Natural killer cell (primary cell): ENCODE measurements around the gene SEZ6L2. TPM values are rescaled to one million over a fixed set of nuclear protein-coding genes. Genes with fewer than 3 reads are reported as not detected.

Experiments
- ATAC-seq, 3 donors: fragments of 150-1000 bp in 2 of 3; fragments of 200-7000 bp in 1 of 3; cut with Tn5 transposase; 1 replicate in 1 of 3; 2 replicates in 2 of 3; pipeline ENCODE4 v1.10.0; 2021; ENCODE audit warnings: mild to moderate bottlenecking in 2 of 3, moderate library complexity in 2 of 3
- DNase-seq, 2 donors: peaks; one replicate each; pipeline versions ENCODE4 v3.0.0 to v3.0.0-alpha.2; 2013 to 2021; ENCODE audit warnings: mixed read lengths in 1 of 2
- H3K27ac ChIP-seq: one replicate; pipeline ENCODE4 v1.5.1; 2013; ENCODE audit warnings: mild to moderate bottlenecking, low read length
- H3K27me3 ChIP-seq: one replicate; pipeline ENCODE4 v1.6.1; 2013; ENCODE audit warnings: low read length; ENCODE audit not compliant: control insufficient read depth, insufficient read depth
- H3K36me3 ChIP-seq: one replicate; pipeline ENCODE4 v1.6.1; 2013; ENCODE audit warnings: low read length; ENCODE audit not compliant: control insufficient read depth, insufficient read depth
- H3K4me1 ChIP-seq: one replicate; pipeline ENCODE4 v1.6.1; 2013; ENCODE audit warnings: low read length; ENCODE audit not compliant: control insufficient read depth, insufficient read depth
- H3K4me3 ChIP-seq: one replicate; pipeline ENCODE4 v1.5.1; 2013; ENCODE audit warnings: low read length
- H3K9me3 ChIP-seq: one replicate; pipeline ENCODE4 v1.6.1; 2013; ENCODE audit warnings: low read length; ENCODE audit not compliant: control insufficient read depth, insufficient read depth
- H3K27ac Mint-ChIP-seq, 2 donors: one replicate each; pipeline ENCODE4 v1.8.0; 2022; ENCODE audit warnings: mild to moderate bottlenecking in 2 of 2, mixed read lengths in 2 of 2, moderate library complexity in 1 of 2
- H3K27me3 Mint-ChIP-seq, 2 donors: one replicate each; pipeline ENCODE4 v1.8.0; 2022; ENCODE audit warnings: low read depth in 2 of 2, mixed read lengths in 2 of 2
- H3K36me3 Mint-ChIP-seq: one replicate; pipeline ENCODE4 v1.8.0; 2022; ENCODE audit warnings: mixed read lengths
- H3K4me1 Mint-ChIP-seq, 2 donors: one replicate each; pipeline ENCODE4 v1.8.0; 2022; ENCODE audit warnings: mixed read lengths in 2 of 2
- H3K4me3 Mint-ChIP-seq: one replicate; pipeline ENCODE4 v1.8.0; 2022; ENCODE audit warnings: mild to moderate bottlenecking, moderate library complexity, mixed read lengths
- H3K9me3 Mint-ChIP-seq, 2 donors: one replicate each; pipeline ENCODE4 v1.8.0; 2022; ENCODE audit warnings: mixed read lengths in 2 of 2
- CTCF ChIP-seq: fragments of 200-600 bp; IDR thresholded peaks from one replicate; pipeline ENCODE4 v1.8.0; 2022; ENCODE audit warnings: antibody characterized with exemption
- WGBS: methylation state at CpG from one replicate; pipeline ENCODE4 v1.1.7; 2013; ENCODE audit warnings: missing lambda C conversion rate; ENCODE audit not compliant: insufficient coverage; 5-methylcytosine and 5-hydroxymethylcytosine counted together
- intact Hi-C: fragments of 100-400 bp; cut with micrococcal nuclease; formaldehyde crosslinking; loops from one replicate; pipeline ENCODE4 v1.14.2; 2022
- total RNA-seq, 4 donors: library from RNA; stranded (reverse); fragments of 120-200 nt in 1 of 4; gene quantifications; one replicate each; pipeline versions ENCODE4 v1.2.3 to v1.2.4, GENCODE V29; 2013 to 2022

The SEZ6L2 gene
- total RNA-seq, 3 donors from 2014 or later (not counting 1 experiment from before 2014, with no cell fraction given): 0.14 TPM; not detected in 2

- DNase-seq: no peak
- Mint-ChIP-seq H3K9me3 (no peaks in the 10 kb centered on the region), H3K36me3 (peaks cover 4% of the 10 kb centered on the region), H3K27ac (no peak overlapping the region), H3K4me3 (no peak overlapping the region), H3K4me1 (peaks cover 3 to 6% of the 10 kb centered on the region in 2 donors), H3K27me3 (no peaks in the 10 kb centered on the region)
- Histone ChIP-seq H3K27me3 (no peaks in the 10 kb centered on the region), H3K9me3 (no peaks in the 10 kb centered on the region), H3K36me3 (peaks cover 33% of the 10 kb centered on the region), H3K4me3 (no peak overlapping the region), H3K4me1 (no peaks in the 10 kb centered on the region), H3K27ac (no peak overlapping the region)
- WGBS: 92% methylated on average over 6 of the region's 6 CpGs
- ATAC-seq: no peak
- no peak for TF ChIP-seq CTCF
- intact Hi-C loops: no loop called here
Measured at GRCh38 chr16:29915590-29916247, 16.4 kb upstream of the SEZ6L2 start.

DNA sequence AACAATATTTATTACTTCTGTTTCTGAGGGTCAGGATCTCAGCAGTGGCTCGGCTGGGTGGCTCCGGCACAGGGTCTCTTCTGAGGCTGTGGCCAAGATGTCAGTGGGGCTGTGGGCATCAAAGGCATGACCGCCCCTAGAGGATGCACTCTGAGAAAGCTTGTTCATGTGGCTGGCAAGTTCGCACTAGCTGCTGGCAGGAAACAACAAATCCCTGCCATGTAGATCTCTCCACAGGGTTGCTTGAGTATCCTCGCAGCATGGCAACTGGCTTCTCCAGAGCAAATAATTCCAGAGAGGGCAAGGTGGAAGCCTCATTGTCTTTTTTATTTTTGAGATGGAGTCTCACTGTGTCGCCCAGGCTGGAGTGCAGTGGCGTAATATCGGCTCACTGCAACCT is 14.2 kb upstream of the SEZ6L2 start:
- WGBS: 98% methylated on average over 8 of the region's 8 CpGs

DNA sequence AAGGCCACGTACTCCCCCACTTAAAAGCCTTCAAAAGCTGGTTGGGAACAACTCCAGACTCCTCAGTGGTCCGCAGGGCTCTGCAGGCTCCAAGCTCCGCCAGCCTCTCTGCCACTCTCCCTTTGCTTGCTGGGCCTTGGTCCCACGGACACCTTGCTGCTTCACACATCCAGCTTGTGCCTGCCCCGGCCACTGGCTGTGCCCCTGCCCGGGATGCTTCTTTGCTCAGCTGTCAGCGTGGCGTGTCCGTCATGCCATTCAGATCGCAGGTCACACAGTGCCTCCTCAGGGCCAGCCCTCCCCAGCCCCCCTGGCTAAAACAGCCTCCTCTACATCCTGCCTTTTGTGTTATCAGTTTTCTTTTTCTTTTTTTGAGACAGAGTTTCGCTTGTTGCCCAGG is 12.7 kb upstream of the SEZ6L2 start:
- intact Hi-C loops: no loop called here
- H3K4me3 Mint-ChIP-seq: no peak overlapping the region
- no peak overlapping the region for H3K4me3 ChIP-seq
- ATAC-seq: no peak
- H3K9me3 ChIP-seq: no peaks in the 10 kb centered on the region
- H3K27ac ChIP-seq: no peak overlapping the region
- no peaks in the 10 kb centered on the region for H3K4me1 ChIP-seq
- no peak overlapping the region for H3K27ac Mint-ChIP-seq
- no peak for DNase-seq
- TF ChIP-seq CTCF: no peak
- no peaks in the 10 kb centered on the region for H3K27me3 ChIP-seq
- H3K27me3 Mint-ChIP-seq: no peaks in the 10 kb centered on the region
- no peaks in the 10 kb centered on the region for H3K9me3 Mint-ChIP-seq
- no peaks in the 10 kb centered on the region for H3K4me1 Mint-ChIP-seq
- no peaks in the 10 kb centered on the region for H3K36me3 Mint-ChIP-seq
- 96% methylated on average over 11 of the region's 11 CpGs for WGBS
- peaks cover 13% of the 10 kb centered on the region for H3K36me3 ChIP-seq

More for the DNA sequence above, 14.2 kb upstream of the SEZ6L2 start:
- no peaks in the 10 kb centered on the region for H3K27me3 ChIP-seq
- no peaks in the 10 kb centered on the region for H3K9me3 ChIP-seq
- intact Hi-C loops: no loop called here
- H3K36me3 ChIP-seq: peaks cover 17% of the 10 kb centered on the region
- Mint-ChIP-seq H3K36me3 (no peaks in the 10 kb centered on the region), H3K9me3 (no peaks in the 10 kb centered on the region), H3K27me3 (no peaks in the 10 kb centered on the region), H3K4me1 (no peaks in the 10 kb centered on the region), H3K4me3 (no peak overlapping the region), H3K27ac (no peak overlapping the region)
- H3K4me1 ChIP-seq: no peaks in the 10 kb centered on the region
- ATAC-seq (no peak), DNase-seq (no peak)
- no peak for TF ChIP-seq CTCF
- H3K4me3 ChIP-seq: no peak overlapping the region
- no peak overlapping the region for H3K27ac ChIP-seq

DNA sequence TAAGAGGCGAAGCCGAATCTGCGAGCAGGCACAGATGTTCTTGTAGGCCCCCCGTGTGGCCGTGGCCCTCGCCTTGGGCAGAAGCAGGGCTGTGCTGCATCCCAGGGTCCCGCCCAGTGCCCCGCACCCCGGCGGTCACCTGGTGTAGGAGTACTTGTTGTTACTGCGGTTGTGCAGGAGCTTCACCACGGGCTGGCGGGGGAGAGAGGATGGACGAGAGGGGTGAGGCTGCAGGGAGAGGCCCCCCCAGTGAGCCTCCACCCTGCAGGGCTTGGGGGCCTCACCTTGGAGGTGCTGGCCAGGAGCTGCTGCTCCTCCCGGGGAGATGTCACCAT is 12.3 kb upstream of the SEZ6L2 start:
- Mint-ChIP-seq H3K36me3 (no peaks in the 10 kb centered on the region), H3K27me3 (no peaks in the 10 kb centered on the region), H3K4me1 (no peaks in the 10 kb centered on the region), H3K27ac (no peak overlapping the region), H3K4me3 (no peak overlapping the region), H3K9me3 (no peaks in the 10 kb centered on the region)
- intact Hi-C loops: no loop called here
- TF ChIP-seq CTCF: no peak
- Histone ChIP-seq H3K36me3 (peaks cover 9% of the 10 kb centered on the region), H3K4me3 (no peak overlapping the region), H3K9me3 (no peaks in the 10 kb centered on the region), H3K27me3 (no peaks in the 10 kb centered on the region), H3K4me1 (no peaks in the 10 kb centered on the region), H3K27ac (no peak overlapping the region)
- WGBS: 93% methylated on average over 15 of the region's 15 CpGs
- DNase-seq (no peak), ATAC-seq (no peak)
